ENCODE measurements around the gene SGSM1.
A peak's percentile ranks its signal among the peaks of the same experiment; 100 is the strongest.

Gene SGSM1

GRCh38 chr22:24938741-24939341, 132.8 kb downstream of the SGSM1 start:
- no peak for TF ChIP-seq JUND (IDR thresholded peaks at IDR 0.05; ENCODE audit: low read depth)
- in situ Hi-C loops (cut with HindIII; ENCODE audit: low pct_unique_long_range_greater_than_20kb, low sequenced_read_pairs), result no loop called here
- DNase-seq (ENCODE audit: low read depth in 1 of 2, low spot score in 1 of 2), result peak; percentile 35 to 62

DNA sequence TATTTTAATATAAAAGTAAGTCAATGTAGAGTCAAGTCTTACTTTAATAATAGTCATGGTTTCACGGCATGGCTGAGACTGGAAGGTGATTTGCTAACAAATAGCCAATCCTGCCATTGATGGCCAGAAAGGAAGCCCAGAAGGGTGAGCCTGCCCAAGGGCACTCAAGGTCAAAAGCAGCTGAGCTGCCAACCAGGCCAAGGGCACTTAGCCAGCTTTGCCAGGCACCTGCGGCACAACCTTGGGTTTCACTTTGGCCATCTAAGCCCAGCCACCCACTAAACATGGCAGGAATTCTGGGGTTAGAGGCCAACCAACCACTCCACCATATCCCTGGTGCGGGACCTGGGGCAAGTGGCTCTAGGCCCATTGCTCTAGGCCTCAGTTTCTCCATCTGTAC, 136.3 kb downstream of the SGSM1 start:
- DNase-seq (ENCODE audit: low read depth in 1 of 2, low spot score in 1 of 2), result no peak
- TF ChIP-seq JUND (IDR thresholded peaks at IDR 0.05; ENCODE audit: low read depth), result no peak
- in situ Hi-C loops (cut with HindIII; ENCODE audit: low pct_unique_long_range_greater_than_20kb, low sequenced_read_pairs), result no loop called here

DNA sequence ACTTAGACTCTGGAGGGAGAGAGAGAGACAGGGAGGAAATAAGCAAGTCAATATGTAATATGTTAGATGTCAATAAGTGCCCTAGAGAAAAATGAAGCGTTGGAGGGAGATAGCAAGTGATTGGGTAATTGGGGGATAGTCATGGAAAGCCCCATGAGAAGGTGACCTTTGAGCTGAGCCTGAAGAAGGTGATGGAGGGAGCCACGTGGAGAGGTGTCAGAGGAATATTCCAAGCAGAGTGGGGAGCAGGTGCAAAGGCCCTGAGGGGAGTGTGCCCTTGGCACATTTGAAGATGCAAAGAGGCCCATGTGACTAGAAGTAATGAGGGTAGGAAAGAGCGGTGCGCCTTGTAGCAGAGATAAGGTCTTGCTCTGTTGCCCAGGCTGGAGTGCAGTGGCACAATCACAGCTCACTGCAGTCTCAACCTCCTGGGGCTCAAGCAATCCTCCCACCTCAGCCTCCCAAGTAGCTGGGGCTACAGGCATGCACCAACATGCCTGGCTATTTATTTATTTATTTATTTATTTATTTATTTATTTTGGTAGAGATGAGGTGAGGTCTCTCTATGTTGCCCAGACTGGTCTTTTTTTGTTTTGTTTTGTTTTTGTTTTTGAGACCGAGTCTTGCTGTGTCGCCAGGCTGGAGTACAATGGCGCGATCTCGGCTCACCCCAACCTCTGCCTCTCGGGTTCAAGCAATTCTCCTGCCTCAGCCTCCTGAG, 138.4 kb downstream of the SGSM1 start:
- in situ Hi-C loops (cut with HindIII; ENCODE audit: low pct_unique_long_range_greater_than_20kb, low sequenced_read_pairs), result no loop called here
- no peak for TF ChIP-seq JUND (IDR thresholded peaks at IDR 0.05; ENCODE audit: low read depth)
- DNase-seq (ENCODE audit: low read depth in 1 of 2, low spot score in 1 of 2), result no peak

DNA sequence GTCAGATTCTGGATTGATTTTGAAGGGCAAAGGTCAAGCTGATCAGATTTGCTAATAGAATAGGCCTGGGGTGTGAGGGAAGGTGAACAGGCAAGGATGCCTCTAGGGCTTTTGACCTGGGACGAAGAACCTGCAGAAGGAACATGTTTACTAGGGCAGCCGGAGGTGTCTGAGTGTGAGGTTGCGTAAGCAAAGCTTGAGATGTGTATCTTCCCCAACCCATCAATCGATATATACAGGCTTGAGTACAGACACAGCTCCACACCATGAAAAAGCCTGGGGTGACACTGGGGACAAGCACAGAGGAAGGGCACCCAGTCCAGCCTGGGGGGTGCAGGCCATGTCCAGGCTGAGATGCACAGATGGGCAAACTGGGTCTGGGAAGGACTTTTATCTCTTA, 139.4 kb downstream of the SGSM1 start:
- no peak for DNase-seq (ENCODE audit: low read depth in 1 of 2, low spot score in 1 of 2)
- in situ Hi-C loops (cut with HindIII; ENCODE audit: low pct_unique_long_range_greater_than_20kb, low sequenced_read_pairs), result no loop called here
- no peak for TF ChIP-seq JUND (IDR thresholded peaks at IDR 0.05; ENCODE audit: low read depth)

- in situ Hi-C loops (cut with HindIII; ENCODE audit: low pct_unique_long_range_greater_than_20kb, low sequenced_read_pairs), result no loop called here
- TF ChIP-seq JUND (IDR thresholded peaks at IDR 0.05; ENCODE audit: low read depth), result no peak
- no peak for DNase-seq (ENCODE audit: low read depth in 1 of 2, low spot score in 1 of 2)
These were observed 141.4 kb downstream of the SGSM1 start for GRCh38 chr22:24947383-24947782.

- DNase-seq (ENCODE audit: low read depth in 1 of 2, low spot score in 1 of 2), result no peak
- in situ Hi-C loops (cut with HindIII; ENCODE audit: low pct_unique_long_range_greater_than_20kb, low sequenced_read_pairs), result no loop called here
- no peak for TF ChIP-seq JUND (IDR thresholded peaks at IDR 0.05; ENCODE audit: low read depth)
These were observed 141.9 kb downstream of the SGSM1 start for GRCh38 chr22:24947881-24948280.

DNA sequence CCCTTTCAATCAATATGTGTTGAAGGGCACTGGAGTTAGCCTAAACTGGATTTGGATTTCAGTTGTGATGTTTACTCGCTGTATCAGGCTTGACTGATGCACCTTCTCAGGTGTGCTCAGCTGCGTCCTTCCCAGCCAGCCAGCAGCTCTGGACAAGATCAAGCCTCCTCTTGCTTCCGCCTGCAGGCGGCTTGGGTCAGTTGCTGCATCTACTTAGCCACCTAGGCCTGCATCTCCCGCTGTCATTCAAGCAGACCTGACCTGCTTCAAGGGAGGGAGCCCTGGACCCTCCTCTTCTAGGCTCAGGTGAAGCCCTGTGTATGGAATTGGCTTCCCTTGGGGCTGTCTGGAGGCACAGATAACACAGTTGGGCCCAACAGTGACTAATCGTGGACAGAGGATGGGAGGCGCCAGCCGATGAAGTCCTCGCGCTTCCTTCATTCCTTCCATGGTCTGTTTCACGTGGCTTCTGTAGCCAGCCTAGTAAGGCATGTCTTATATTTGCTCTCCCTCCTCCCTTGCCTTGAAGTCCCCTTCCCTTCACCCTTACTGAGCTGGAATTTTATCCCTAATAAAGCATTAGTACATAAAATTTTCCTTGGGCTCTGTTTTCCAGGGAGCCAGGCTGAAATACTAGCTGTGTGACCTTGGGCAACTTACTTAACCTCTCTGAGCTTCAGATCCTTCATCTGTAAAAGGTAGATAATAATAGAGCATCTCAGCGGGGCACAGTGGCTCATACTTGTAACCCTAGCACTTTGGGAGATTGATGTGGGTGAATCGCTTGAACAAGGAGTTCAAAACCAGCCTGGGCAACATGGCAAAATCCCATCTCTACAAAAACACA, 142.6 kb downstream of the SGSM1 start:
- TF ChIP-seq JUND (IDR thresholded peaks at IDR 0.05; ENCODE audit: low read depth), result no peak
- in situ Hi-C loops (cut with HindIII; ENCODE audit: low pct_unique_long_range_greater_than_20kb, low sequenced_read_pairs), result no loop called here
- no peak for DNase-seq (ENCODE audit: low read depth in 1 of 2, low spot score in 1 of 2)

- DNase-seq (ENCODE audit: low read depth in 1 of 2, low spot score in 1 of 2), result no peak
- no peak for TF ChIP-seq JUND (IDR thresholded peaks at IDR 0.05; ENCODE audit: low read depth)
- in situ Hi-C loops (cut with HindIII; ENCODE audit: low pct_unique_long_range_greater_than_20kb, low sequenced_read_pairs), result no loop called here
These were observed 144.4 kb downstream of the SGSM1 start for GRCh38 chr22:24950272-24950902.

- peak; percentile 82 to 89 for DNase-seq (ENCODE audit: low read depth in 1 of 2, low spot score in 1 of 2)
- no peak for TF ChIP-seq JUND (IDR thresholded peaks at IDR 0.05; ENCODE audit: low read depth)
- in situ Hi-C loops (cut with HindIII; ENCODE audit: low pct_unique_long_range_greater_than_20kb, low sequenced_read_pairs), result no loop called here
These were observed 146.2 kb downstream of the SGSM1 start, which contains the start of gene KIAA1671 for GRCh38 chr22:24951942-24952836. TSS of gene KIAA1671 (plus strand) at chr22:24952716. CDS start at chr22:25028000, 75,284 bp downstream.

DNA sequence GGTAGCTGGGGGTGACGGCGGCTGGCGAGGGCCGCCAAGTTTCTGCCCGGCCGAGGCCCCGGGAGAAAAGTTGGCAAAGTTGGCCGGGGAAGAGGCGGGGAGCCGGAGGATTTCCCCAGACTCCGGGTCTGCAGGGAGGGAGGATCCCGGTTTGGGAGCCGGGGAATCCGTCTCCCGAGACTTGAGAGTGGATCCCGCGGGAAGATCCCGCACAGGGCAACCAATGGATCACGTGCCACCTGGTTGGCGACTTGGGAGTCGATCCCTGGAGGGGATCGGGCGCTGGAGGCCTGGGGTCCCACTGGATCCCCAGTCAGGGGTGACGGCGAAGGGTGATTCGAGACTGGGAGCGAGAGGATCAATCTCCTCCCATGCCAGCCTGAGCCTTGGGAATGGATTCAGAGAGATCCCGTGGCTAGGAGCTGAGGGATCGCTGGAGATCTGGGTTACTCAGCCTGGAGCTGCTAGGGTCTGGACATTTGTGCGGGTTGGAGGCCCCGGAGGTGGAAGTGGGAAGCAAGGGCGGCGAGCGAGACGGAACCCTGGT, 146.9 kb downstream of the SGSM1 start:
- peak; percentile 55 to 79 for DNase-seq (ENCODE audit: low read depth in 1 of 2, low spot score in 1 of 2)
- in situ Hi-C loops (cut with HindIII; ENCODE audit: low pct_unique_long_range_greater_than_20kb, low sequenced_read_pairs), result no loop called here
- no peak for TF ChIP-seq JUND (IDR thresholded peaks at IDR 0.05; ENCODE audit: low read depth)

- no peak for TF ChIP-seq JUND (IDR thresholded peaks at IDR 0.05; ENCODE audit: low read depth)
- in situ Hi-C loops (cut with HindIII; ENCODE audit: low pct_unique_long_range_greater_than_20kb, low sequenced_read_pairs), result no loop called here
- DNase-seq (ENCODE audit: low read depth in 1 of 2, low spot score in 1 of 2), result no peak
These were observed 147.5 kb downstream of the SGSM1 start for GRCh38 chr22:24953384-24954113.
